Mesothelial cell of epicardium (in vitro differentiated cells): ENCODE data around the gene NETO1. TPM values are rescaled to one million over a fixed set of nuclear protein-coding genes. Genes with fewer than 3 reads are reported as not detected.

ENCODE experiments used
- DNase-seq, 2 experiments: peaks; one replicate each; pipeline ENCODE4 v3.0.0; 2021; ENCODE audit warnings: low spot score in 2 of 2; ENCODE audit not compliant: unreplicated experiment in 2 of 2
- H3K27ac Mint-ChIP-seq: 2 replicates; pipeline ENCODE4 v1.8.0; 2021; ENCODE audit warnings: mixed read lengths
- H3K27me3 Mint-ChIP-seq: 2 replicates; pipeline ENCODE4 v1.8.0; 2021; ENCODE audit warnings: low read depth, mixed read lengths
- H3K36me3 Mint-ChIP-seq: 2 replicates; pipeline ENCODE4 v1.8.0; 2021; ENCODE audit warnings: mixed read lengths
- H3K4me1 Mint-ChIP-seq: 2 replicates; pipeline ENCODE4 v1.8.0; 2021; ENCODE audit warnings: mixed read lengths
- H3K4me3 Mint-ChIP-seq: 2 replicates; pipeline ENCODE4 v1.8.0; 2021; ENCODE audit warnings: mild to moderate bottlenecking, moderate library complexity, mixed read lengths
- H3K9me3 Mint-ChIP-seq: 2 replicates; pipeline ENCODE4 v1.8.0; 2021; ENCODE audit warnings: mixed read lengths
- total RNA-seq: library from RNA; stranded (reverse); gene quantifications from 3 replicates; pipeline ENCODE4 v1.2.1, GENCODE V29; 2021
- TF ChIP-seq, protein P1 (sequence below): fragments of 200-600 bp; sonication (generic); IDR thresholded peaks from one replicate; pipeline ENCODE4 v1.5.0; 2021; ENCODE audit warnings: antibody characterized with exemption; ENCODE audit not compliant: unreplicated experiment

NETO1 gene
- total RNA-seq, 1 donor from 2014 or later: not detected

DNA sequence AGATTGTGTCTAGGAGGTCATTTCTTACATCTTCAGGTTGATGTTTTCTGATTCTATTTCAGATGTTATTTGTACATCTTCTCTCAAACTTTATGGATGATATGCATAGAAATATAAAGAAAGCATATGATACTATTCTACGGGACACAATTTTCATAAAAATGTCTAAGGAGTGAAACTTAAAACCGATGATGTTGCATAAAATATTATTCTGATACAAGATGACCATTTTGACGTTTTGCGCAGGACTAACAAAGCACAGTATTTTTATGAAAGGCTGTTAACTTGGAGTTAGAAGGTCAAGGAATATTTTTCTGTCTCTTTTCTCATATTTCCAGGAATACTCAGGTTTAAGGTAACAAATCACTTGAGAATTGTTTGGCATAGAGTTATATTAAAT is 8.7 kb downstream of the NETO1 start:
- Mint-ChIP-seq H3K4me3 (no peak overlapping the region), H3K27me3 (peaks cover 46% of the 10 kb centered on the region), H3K4me1 (no peaks in the 10 kb centered on the region), H3K9me3 (no peaks in the 10 kb centered on the region), H3K36me3 (no peaks in the 10 kb centered on the region), H3K27ac (no peak overlapping the region)
- DNase-seq: no peak
- TF ChIP-seq, protein P1, sequence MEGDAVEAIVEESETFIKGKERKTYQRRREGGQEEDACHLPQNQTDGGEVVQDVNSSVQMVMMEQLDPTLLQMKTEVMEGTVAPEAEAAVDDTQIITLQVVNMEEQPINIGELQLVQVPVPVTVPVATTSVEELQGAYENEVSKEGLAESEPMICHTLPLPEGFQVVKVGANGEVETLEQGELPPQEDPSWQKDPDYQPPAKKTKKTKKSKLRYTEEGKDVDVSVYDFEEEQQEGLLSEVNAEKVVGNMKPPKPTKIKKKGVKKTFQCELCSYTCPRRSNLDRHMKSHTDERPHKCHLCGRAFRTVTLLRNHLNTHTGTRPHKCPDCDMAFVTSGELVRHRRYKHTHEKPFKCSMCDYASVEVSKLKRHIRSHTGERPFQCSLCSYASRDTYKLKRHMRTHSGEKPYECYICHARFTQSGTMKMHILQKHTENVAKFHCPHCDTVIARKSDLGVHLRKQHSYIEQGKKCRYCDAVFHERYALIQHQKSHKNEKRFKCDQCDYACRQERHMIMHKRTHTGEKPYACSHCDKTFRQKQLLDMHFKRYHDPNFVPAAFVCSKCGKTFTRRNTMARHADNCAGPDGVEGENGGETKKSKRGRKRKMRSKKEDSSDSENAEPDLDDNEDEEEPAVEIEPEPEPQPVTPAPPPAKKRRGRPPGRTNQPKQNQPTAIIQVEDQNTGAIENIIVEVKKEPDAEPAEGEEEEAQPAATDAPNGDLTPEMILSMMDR: no peak

DNA sequence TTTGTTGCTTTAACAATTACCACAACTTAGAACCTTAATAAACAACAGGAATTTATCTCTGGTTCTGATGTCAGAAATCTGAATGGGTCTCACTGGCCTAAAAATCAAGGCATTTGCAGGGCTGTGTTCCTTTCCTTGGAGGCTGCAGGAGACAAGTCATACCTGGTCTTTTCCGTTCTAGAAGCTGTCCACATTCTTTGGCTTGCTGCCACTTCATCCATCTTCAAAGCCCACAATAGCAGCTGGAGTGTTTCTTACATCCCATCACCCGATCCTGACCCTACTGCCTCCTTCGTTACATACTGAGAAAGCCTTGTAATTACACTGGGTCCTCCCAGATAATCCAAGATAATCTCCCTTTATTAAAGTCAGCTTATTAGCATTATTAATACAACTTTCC is 18.1 kb downstream of the NETO1 start:
- Mint-ChIP-seq H3K9me3 (peaks cover 11% of the 10 kb centered on the region), H3K4me3 (no peak overlapping the region), H3K4me1 (no peaks in the 10 kb centered on the region), H3K27ac (no peak overlapping the region), H3K36me3 (no peaks in the 10 kb centered on the region), H3K27me3 (peaks cover 6% of the 10 kb centered on the region)
- DNase-seq: no peak
- TF ChIP-seq, protein P1: no peak

- DNase-seq: no peak
- Mint-ChIP-seq H3K27ac (no peak overlapping the region), H3K36me3 (no peaks in the 10 kb centered on the region), H3K4me3 (no peak overlapping the region), H3K4me1 (no peaks in the 10 kb centered on the region), H3K27me3 (peaks cover 6% of the 10 kb centered on the region), H3K9me3 (peaks cover 11% of the 10 kb centered on the region)
- TF ChIP-seq, protein P1: no peak
These were observed 19.1 kb downstream of the NETO1 start for GRCh38 chr18:72848503-72849237.

DNA sequence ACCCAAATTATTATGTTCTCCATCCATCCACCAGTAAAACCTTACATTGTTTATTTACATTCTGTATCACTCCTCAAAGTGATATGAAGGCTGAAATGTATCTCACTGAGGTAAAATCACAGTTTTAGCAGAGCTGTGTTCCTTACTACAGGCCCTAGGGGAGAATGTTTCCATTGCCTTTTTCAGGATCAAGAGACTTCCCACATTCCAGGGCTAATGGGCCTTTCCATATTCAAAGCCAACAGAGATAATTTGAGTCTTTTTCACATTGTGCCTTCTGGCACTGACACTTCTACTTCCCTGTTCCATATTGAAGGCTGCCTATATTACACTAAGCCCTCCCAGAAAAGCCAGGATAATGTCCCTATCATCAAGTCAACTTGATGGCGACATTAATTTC is 20.0 kb downstream of the NETO1 start:
- DNase-seq: no peak
- no peak overlapping the region for H3K27ac Mint-ChIP-seq
- H3K36me3 Mint-ChIP-seq: no peaks in the 10 kb centered on the region
- peaks cover 11% of the 10 kb centered on the region for H3K9me3 Mint-ChIP-seq
- H3K4me1 Mint-ChIP-seq: no peaks in the 10 kb centered on the region
- TF ChIP-seq, protein P1: no peak
- no peak overlapping the region for H3K4me3 Mint-ChIP-seq
- peaks cover 6% of the 10 kb centered on the region for H3K27me3 Mint-ChIP-seq

DNA sequence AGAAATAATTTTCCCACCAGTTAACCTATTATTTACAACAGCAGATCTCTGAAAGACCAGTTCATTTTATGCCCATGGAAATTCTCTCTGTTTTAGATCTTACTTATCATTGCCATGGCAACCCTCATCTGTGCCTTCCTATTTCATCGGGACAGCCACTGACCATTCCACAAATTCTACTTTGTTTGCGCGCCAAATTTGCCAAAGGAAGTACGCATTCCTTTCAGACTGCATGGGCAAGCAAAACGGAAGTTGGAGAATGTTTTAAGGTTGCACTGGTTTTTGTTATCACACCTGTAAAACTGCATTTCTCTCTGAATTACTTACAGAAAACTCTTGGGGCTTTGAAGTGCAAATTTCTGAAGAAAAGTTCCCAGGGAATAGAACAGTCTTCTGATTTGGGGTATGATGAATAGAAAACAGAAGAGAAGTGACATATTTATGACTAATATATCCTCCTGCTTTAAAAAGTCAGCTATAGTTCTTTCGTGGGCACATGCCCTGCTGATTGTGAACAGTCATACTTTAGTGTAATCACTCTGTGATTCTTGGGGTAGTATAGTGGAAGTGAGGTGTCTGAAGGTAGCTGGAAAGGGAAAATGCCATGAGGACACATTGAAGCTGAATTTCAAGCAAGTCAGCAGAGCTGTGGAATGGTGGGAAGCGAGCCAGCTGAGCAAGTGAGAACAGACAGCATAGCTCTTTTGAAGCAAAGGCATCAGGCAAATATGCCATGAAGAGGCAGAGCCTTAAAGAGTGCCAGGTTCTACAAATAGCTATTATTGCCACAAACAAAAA is 20.9 kb downstream of the NETO1 start:
- H3K36me3 Mint-ChIP-seq: no peaks in the 10 kb centered on the region
- no peaks in the 10 kb centered on the region for H3K4me1 Mint-ChIP-seq
- no peak for DNase-seq
- no peak overlapping the region for H3K4me3 Mint-ChIP-seq
- TF ChIP-seq, protein P1: no peak
- H3K27ac Mint-ChIP-seq: no peak overlapping the region
- peaks cover 2% of the 10 kb centered on the region for H3K27me3 Mint-ChIP-seq
- H3K9me3 Mint-ChIP-seq: peaks cover 11% of the 10 kb centered on the region
